GM23338 (cell line): ENCODE data around the gene ARL15. TPM values are rescaled to one million over a fixed set of nuclear protein-coding genes. Genes with fewer than 3 reads are reported as not detected.

Source experiments
- EZH2phosphoT487 ChIP-seq: fragments of 200-600 bp; sonication (generic); IDR thresholded peaks from one replicate; pipeline ENCODE4 v1.8.1; 2018; ENCODE audit warnings: antibody characterized with exemption; ENCODE audit not compliant: unreplicated experiment
- NANOG ChIP-seq: IDR thresholded peaks from 2 replicates; pipeline ENCODE4 v1.6.1; 2016; ENCODE audit warnings: antibody characterized with exemption, borderline replicate concordance
- STAT1 ChIP-seq: IDR thresholded peaks from one replicate; pipeline ENCODE4 v1.6.1; 2016; ENCODE audit warnings: antibody characterized with exemption; ENCODE audit not compliant: unreplicated experiment
- polyA plus RNA-seq: library from polyadenylated mRNA; unstranded; fragments of >200 nt; fragmentation: Nextera tagmentation; extraction: Ambion mirVana; gene quantifications from 2 replicates; pipeline ENCODE4 v1.2.1, GENCODE V29; 2016
- total RNA-seq: library from RNA; depleted of rRNA; stranded (reverse); fragments of >200 nt; shearing (Covaris generic); gene quantifications from 2 replicates; pipeline ENCODE4 v1.2.3, GENCODE V29; 2014
- TF ChIP-seq, protein P1 (sequence below): fragments of 250-450 bp; sonication (Bioruptor Pico); IDR thresholded peaks from 2 replicates; pipeline ENCODE4 v1.5.0; 2020; ENCODE audit warnings: mild to moderate bottlenecking, moderate library complexity
- TF ChIP-seq, protein P2 (sequence below): IDR thresholded peaks from one replicate; pipeline ENCODE4 v1.6.1; 2018; ENCODE audit warnings: antibody characterized with exemption; ENCODE audit not compliant: unreplicated experiment
- TF ChIP-seq, protein P3 (sequence below), 2 experiments: fragments of 200-600 bp in 1 of 2; sonication (generic) in 1 of 2; conservative IDR thresholded peaks; 2 replicates each; pipeline versions ENCODE4 v1.5.1 to v1.6.1; 2016 to 2017; ENCODE audit warnings: antibody characterized with exemption in 2 of 2, low read depth in 2 of 2, mild to moderate bottlenecking in 2 of 2, moderate library complexity in 1 of 2

The ARL15 gene
- total and polyA plus RNA-seq, 2 experiments from 2014 or later: 13.0 to 54.0 TPM

- TF ChIP-seq, protein P1, sequence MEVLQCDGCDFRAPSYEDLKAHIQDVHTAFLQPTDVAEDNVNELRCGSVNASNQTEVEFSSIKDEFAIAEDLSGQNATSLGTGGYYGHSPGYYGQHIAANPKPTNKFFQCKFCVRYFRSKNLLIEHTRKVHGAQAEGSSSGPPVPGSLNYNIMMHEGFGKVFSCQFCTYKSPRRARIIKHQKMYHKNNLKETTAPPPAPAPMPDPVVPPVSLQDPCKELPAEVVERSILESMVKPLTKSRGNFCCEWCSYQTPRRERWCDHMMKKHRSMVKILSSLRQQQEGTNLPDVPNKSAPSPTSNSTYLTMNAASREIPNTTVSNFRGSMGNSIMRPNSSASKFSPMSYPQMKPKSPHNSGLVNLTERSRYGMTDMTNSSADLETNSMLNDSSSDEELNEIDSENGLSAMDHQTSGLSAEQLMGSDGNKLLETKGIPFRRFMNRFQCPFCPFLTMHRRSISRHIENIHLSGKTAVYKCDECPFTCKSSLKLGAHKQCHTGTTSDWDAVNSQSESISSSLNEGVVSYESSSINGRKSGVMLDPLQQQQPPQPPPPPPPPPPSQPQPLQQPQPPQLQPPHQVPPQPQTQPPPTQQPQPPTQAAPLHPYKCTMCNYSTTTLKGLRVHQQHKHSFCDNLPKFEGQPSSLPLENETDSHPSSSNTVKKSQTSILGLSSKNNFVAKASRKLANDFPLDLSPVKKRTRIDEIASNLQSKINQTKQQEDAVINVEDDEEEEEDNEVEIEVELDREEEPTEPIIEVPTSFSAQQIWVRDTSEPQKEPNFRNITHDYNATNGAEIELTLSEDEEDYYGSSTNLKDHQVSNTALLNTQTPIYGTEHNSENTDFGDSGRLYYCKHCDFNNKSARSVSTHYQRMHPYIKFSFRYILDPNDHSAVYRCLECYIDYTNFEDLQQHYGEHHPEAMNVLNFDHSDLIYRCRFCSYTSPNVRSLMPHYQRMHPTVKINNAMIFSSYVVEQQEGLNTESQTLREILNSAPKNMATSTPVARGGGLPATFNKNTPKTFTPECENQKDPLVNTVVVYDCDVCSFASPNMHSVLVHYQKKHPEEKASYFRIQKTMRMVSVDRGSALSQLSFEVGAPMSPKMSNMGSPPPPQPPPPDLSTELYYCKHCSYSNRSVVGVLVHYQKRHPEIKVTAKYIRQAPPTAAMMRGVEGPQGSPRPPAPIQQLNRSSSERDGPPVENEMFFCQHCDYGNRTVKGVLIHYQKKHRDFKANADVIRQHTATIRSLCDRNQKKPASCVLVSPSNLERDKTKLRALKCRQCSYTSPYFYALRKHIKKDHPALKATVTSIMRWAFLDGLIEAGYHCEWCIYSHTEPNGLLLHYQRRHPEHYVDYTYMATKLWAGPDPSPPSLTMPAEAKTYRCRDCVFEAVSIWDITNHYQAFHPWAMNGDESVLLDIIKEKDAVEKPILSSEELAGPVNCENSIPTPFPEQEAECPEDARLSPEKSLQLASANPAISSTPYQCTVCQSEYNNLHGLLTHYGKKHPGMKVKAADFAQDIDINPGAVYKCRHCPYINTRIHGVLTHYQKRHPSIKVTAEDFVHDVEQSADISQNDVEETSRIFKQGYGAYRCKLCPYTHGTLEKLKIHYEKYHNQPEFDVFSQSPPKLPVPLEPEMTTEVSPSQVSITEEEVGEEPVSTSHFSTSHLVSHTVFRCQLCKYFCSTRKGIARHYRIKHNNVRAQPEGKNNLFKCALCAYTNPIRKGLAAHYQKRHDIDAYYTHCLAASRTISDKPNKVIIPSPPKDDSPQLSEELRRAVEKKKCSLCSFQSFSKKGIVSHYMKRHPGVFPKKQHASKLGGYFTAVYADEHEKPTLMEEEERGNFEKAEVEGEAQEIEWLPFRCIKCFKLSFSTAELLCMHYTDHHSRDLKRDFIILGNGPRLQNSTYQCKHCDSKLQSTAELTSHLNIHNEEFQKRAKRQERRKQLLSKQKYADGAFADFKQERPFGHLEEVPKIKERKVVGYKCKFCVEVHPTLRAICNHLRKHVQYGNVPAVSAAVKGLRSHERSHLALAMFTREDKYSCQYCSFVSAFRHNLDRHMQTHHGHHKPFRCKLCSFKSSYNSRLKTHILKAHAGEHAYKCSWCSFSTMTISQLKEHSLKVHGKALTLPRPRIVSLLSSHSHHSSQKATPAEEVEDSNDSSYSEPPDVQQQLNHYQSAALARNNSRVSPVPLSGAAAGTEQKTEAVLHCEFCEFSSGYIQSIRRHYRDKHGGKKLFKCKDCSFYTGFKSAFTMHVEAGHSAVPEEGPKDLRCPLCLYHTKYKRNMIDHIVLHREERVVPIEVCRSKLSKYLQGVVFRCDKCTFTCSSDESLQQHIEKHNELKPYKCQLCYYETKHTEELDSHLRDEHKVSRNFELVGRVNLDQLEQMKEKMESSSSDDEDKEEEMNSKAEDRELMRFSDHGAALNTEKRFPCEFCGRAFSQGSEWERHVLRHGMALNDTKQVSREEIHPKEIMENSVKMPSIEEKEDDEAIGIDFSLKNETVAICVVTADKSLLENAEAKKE: no peak
- TF ChIP-seq, protein P2, sequence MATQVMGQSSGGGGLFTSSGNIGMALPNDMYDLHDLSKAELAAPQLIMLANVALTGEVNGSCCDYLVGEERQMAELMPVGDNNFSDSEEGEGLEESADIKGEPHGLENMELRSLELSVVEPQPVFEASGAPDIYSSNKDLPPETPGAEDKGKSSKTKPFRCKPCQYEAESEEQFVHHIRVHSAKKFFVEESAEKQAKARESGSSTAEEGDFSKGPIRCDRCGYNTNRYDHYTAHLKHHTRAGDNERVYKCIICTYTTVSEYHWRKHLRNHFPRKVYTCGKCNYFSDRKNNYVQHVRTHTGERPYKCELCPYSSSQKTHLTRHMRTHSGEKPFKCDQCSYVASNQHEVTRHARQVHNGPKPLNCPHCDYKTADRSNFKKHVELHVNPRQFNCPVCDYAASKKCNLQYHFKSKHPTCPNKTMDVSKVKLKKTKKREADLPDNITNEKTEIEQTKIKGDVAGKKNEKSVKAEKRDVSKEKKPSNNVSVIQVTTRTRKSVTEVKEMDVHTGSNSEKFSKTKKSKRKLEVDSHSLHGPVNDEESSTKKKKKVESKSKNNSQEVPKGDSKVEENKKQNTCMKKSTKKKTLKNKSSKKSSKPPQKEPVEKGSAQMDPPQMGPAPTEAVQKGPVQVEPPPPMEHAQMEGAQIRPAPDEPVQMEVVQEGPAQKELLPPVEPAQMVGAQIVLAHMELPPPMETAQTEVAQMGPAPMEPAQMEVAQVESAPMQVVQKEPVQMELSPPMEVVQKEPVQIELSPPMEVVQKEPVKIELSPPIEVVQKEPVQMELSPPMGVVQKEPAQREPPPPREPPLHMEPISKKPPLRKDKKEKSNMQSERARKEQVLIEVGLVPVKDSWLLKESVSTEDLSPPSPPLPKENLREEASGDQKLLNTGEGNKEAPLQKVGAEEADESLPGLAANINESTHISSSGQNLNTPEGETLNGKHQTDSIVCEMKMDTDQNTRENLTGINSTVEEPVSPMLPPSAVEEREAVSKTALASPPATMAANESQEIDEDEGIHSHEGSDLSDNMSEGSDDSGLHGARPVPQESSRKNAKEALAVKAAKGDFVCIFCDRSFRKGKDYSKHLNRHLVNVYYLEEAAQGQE: no peak
- TF ChIP-seq EZH2phosphoT487 (no peak), NANOG (no peak), STAT1 (no peak)
- TF ChIP-seq, protein P3, sequence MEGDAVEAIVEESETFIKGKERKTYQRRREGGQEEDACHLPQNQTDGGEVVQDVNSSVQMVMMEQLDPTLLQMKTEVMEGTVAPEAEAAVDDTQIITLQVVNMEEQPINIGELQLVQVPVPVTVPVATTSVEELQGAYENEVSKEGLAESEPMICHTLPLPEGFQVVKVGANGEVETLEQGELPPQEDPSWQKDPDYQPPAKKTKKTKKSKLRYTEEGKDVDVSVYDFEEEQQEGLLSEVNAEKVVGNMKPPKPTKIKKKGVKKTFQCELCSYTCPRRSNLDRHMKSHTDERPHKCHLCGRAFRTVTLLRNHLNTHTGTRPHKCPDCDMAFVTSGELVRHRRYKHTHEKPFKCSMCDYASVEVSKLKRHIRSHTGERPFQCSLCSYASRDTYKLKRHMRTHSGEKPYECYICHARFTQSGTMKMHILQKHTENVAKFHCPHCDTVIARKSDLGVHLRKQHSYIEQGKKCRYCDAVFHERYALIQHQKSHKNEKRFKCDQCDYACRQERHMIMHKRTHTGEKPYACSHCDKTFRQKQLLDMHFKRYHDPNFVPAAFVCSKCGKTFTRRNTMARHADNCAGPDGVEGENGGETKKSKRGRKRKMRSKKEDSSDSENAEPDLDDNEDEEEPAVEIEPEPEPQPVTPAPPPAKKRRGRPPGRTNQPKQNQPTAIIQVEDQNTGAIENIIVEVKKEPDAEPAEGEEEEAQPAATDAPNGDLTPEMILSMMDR (conservative IDR thresholded peaks at IDR 0.05; ENCODE audit: low read depth in 2 of 2): no peak
Measured at GRCh38 chr5:54083851-54084250, 226.5 kb downstream of the ARL15 start (continued).
